HFF-Myc (cell line): Measurements from ENCODE around the gene FRMD4B.

Experiments used
- DNase-seq: peaks from one replicate; pipeline ENCODE4 v3.0.0-alpha.2; 2011; ENCODE audit warnings: low read depth; ENCODE audit errors: extremely low read depth
- H3K4me3 ChIP-seq: replicated peaks from 2 replicates; pipeline ENCODE4 v1.5.1; 2011; ENCODE audit warnings: low read depth, mild to moderate bottlenecking, control low read depth, low read length
- CTCF ChIP-seq: IDR thresholded peaks from 2 replicates; pipeline ENCODE4 v1.5.1; 2012; ENCODE audit warnings: mild to moderate bottlenecking, low read depth, low read length, control low read depth; ENCODE audit errors: missing control alignments

Gene FRMD4B

DNA sequence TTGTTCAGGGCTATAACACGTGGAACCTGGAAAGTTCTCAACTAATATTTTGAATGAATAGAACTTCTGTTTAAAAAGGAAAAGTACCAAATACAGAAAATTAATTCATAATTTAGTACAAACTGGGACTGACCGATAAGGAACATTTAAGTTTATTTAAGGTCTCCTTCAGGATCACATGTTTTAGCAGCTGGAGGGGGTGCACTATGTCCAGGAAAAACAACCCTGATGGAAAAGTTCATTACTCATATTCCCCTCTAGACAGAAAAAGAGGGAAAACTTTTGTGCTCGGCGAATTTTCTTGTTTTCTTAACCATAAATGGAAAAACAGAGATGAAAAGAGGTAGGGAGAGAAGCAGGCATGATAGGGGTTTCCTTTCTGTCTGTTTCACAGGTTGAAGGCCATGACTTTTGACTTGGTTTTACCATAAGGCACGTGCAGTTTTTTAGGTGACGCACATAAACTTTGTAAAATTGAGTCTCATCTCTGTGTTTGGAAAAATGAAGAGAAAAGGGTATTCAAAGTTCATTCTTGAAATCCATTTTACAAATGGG lies 26.5 kb downstream of the FRMD4B start:
- TF ChIP-seq CTCF: no peak
- DNase-seq: no peak
- H3K4me3 ChIP-seq: no peak overlapping the region

DNA sequence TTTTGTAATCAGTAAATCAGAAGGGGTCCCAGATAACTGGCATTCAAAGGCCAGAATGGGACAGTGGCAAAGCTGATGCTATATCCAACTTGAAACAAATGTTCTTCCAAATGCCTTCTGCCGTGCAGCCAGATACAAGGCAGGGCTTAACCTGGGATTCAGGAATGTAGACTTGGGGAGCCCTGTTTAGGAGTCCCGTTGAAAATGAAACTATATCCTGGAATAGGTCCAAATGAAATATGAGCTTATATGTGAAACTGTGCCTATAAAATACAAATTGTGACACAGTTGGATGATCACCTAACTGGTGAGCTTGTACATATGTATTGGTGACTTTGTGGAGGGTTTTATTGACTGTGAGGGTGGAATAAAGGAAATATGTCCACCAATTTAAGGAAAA lies 28.7 kb downstream of the FRMD4B start:
- no peak overlapping the region for H3K4me3 ChIP-seq
- TF ChIP-seq CTCF: no peak
- no peak for DNase-seq

DNA sequence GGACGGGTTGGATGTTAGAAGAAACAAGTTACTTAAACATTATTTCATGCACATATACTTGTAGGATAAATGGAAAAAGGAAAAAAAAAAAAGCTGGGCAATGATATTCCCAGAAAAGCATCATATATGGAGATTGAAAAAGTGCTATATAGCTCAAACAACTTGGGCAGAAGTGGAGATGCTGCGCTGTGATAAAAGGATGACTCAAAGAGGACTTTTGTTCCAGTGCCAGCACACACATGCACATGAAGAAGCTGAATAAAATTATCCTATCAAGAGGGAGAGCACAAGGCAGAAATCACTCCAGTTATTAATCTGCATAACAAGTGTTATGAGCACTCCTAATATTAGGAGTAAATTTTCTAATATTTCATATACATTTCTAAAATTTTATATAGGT lies 30.9 kb downstream of the FRMD4B start:
- no peak for DNase-seq
- no peak overlapping the region for H3K4me3 ChIP-seq
- no peak for TF ChIP-seq CTCF

- DNase-seq: no peak
- no peak for TF ChIP-seq CTCF
- H3K4me3 ChIP-seq: no peak overlapping the region
Observed at GRCh38 chr3:69353503-69353902, 32.4 kb downstream of the FRMD4B start.

- no peak for DNase-seq
- no peak for TF ChIP-seq CTCF
- H3K4me3 ChIP-seq: no peak overlapping the region
Observed at GRCh38 chr3:69353088-69353478, 32.8 kb downstream of the FRMD4B start.

DNA sequence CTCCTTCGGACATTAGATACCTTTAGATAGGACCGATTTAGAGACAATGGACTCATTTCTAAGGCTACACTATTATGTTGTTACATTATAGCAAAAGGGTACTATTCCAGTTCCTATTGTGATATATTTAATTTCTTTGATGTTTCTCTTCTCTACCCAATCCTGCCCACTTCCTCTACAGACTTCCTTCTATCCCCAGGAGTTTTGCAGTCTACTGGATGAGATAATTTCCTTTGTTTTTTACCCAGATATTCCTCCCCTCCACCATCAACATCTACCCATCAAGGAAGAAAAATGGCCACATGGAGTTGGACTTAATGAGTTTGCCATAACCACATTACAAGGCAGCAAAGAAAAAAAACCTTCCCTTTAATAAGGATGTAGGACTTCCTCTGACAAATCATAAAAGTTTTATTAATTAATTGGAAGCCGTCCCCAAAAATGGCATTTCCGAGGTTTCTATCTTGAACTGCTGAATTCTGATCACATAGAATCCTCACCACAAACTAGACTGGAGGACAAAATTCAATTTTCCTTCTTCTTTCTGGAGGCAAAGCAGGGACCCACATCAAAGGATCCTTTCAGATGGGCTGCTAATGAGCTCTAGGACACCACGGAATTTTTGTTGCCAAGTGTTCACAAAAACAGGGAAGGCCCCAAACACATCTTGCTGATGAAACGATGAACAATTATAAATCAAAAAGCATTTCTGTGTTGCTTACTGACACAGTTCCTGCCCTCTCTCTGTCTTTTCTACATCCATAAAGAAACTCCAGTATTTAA lies 33.4 kb downstream of the FRMD4B start:
- no peak for TF ChIP-seq CTCF
- H3K4me3 ChIP-seq: no peak overlapping the region
- DNase-seq: no peak
